ENCODE data around the gene HSPA14.

DNA sequence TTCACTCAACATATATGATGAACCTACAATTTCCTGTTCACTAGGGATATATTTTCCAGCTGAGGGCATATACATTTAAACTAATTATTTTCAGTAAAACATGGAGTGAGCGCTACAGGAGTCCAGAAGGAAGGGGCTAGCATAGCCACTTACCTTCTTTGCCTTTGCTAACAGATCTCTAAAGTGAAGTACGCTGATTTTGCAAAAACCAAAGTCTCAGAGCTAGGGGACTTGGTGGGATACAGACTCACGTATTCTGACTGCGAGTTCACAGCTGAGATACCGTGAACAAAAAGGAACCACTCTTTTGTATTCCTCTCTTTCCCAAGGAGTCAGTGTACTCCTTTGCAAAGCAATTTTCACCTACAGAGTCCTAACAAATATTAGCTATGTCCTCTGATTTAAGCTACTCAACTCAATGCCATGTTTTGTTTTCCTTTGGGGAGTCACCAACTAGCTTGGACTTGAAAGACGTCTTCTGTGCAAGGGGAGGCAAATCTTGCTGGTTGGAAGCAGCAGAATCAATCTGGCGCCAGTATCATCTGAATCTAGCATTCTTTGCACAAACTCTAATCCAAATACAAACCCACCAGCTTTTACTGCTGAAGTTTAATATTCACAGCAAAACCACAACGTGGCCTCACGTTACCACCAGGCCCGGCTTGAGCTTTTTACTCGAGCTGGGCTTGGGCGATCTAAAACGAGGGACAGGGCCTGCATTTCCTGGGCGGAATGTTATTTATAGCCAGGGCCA lies 926 bp upstream of the HSPA14 start:
- TF ChIP-seq, protein P1, sequence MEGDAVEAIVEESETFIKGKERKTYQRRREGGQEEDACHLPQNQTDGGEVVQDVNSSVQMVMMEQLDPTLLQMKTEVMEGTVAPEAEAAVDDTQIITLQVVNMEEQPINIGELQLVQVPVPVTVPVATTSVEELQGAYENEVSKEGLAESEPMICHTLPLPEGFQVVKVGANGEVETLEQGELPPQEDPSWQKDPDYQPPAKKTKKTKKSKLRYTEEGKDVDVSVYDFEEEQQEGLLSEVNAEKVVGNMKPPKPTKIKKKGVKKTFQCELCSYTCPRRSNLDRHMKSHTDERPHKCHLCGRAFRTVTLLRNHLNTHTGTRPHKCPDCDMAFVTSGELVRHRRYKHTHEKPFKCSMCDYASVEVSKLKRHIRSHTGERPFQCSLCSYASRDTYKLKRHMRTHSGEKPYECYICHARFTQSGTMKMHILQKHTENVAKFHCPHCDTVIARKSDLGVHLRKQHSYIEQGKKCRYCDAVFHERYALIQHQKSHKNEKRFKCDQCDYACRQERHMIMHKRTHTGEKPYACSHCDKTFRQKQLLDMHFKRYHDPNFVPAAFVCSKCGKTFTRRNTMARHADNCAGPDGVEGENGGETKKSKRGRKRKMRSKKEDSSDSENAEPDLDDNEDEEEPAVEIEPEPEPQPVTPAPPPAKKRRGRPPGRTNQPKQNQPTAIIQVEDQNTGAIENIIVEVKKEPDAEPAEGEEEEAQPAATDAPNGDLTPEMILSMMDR (IDR thresholded peaks at IDR 0.05): peak; percentile 4
- TF ChIP-seq EZH2phosphoT487 (IDR thresholded peaks at IDR 0.05): no peak

Measured in neural progenitor cell (in vitro differentiated cells).